Measurements from ENCODE around the gene PNPLA7. TPM values are rescaled to one million over a fixed set of nuclear protein-coding genes. Genes with fewer than 3 reads are reported as not detected.
A peak's percentile ranks its signal among the peaks of the same experiment; 100 is the strongest.

The PNPLA7 gene
- total RNA-seq, 4 donors from 2014 or later, result 4.5 to 10.5 (median 9.4) TPM

DNA sequence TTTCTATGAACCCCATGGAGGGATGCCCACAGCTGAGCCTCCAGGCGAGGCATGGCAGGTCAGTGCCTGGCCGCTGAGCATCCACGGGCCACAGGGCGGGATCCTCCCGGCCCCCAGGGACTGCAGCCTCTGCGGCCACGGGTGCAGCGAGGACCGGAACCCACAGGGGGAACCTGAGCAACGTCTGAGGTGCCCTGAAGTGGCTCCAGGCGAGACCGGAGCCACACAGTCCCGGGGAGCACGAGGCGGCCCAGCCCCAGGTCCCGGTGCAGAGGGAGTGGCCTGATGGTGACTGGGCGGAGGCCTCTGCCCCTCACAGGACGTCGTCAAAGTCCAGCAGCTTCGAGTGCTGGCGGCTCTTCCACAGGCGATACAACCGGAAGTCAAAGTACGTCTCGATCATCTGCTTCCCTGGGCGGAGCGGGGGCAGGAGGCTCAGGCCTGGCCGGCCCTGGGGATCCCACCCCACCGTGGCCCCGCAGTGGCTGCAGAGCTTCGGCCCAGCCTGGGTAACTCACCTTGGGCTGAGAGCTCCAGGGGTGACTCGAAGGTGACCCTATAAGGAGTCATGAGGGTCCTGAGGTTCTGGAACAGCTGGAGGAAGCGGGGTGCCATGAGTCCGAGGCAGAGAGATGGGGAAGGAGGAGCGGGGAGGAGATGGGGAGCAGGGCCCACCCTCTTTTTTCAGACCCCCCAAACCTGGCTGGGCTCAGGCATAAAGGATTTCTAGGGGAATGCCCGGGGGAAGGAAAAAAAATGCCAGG is 100.9 kb downstream of the PNPLA7 start:
- H3K27me3 ChIP-seq, result peaks cover 0 to 5% (median under 1%) of the 10 kb centered on the region in 3 donors
- H3K4me1 ChIP-seq, result peaks cover 0 to 10% of the 10 kb centered on the region in 2 donors
- no peaks in the 10 kb centered on the region for H3K9me3 ChIP-seq
- no peak for ATAC-seq
- in situ Hi-C loops (cut with MboI; ENCODE audit: low sequenced_read_pairs in 4 of 4) (no loop called here), intact Hi-C loops (cut with DNase I; ENCODE audit: low total_unique reads) (no loop called here)
- no peak overlapping the region for H3K27ac ChIP-seq
- no peak overlapping the region for H3K4me3 ChIP-seq
- peak in 1 of 2 donors; percentile 9 for DNase-seq
- no peak for TF ChIP-seq POLR2A (IDR thresholded peaks at IDR 0.05)
- TF ChIP-seq, protein P1, sequence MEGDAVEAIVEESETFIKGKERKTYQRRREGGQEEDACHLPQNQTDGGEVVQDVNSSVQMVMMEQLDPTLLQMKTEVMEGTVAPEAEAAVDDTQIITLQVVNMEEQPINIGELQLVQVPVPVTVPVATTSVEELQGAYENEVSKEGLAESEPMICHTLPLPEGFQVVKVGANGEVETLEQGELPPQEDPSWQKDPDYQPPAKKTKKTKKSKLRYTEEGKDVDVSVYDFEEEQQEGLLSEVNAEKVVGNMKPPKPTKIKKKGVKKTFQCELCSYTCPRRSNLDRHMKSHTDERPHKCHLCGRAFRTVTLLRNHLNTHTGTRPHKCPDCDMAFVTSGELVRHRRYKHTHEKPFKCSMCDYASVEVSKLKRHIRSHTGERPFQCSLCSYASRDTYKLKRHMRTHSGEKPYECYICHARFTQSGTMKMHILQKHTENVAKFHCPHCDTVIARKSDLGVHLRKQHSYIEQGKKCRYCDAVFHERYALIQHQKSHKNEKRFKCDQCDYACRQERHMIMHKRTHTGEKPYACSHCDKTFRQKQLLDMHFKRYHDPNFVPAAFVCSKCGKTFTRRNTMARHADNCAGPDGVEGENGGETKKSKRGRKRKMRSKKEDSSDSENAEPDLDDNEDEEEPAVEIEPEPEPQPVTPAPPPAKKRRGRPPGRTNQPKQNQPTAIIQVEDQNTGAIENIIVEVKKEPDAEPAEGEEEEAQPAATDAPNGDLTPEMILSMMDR (IDR thresholded peaks at IDR 0.05 in 4 of 5, conservative IDR thresholded peaks at IDR 0.05 in 1 of 5), result no peak
- H3K36me3 ChIP-seq, result no peaks in the 10 kb centered on the region

DNA sequence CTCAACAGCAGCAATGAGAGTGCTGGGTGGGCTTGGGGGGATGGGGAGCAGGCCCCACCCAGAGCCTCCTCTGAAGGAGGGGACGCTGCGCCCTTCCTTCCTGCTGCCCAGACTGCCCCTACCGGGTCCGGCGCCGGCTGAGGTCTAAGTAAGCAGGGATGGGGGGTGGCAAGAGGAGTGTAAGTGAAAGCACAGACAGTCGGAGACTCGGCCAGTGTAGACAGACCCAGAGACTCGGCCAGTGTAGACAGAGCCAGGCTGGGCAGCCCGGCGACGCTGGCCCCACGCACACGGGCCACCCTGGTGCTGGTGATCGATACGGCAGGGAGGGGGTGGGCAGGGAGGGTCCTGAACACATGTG is 101.6 kb downstream of the PNPLA7 start:
- H3K27ac ChIP-seq, result no peak overlapping the region
- no peak overlapping the region for H3K4me3 ChIP-seq
- peaks cover 0 to 5% (median 5%) of the 10 kb centered on the region in 3 donors for H3K27me3 ChIP-seq
- DNase-seq (peak in 1 of 2 donors; percentile 7), ATAC-seq (no peak)
- in situ Hi-C loops (cut with MboI; ENCODE audit: low sequenced_read_pairs in 4 of 4), result no loop called here
- no peak for TF ChIP-seq POLR2A (IDR thresholded peaks at IDR 0.05)
- TF ChIP-seq, protein P1 (IDR thresholded peaks at IDR 0.05 in 4 of 5, conservative IDR thresholded peaks at IDR 0.05 in 1 of 5), result no peak
- no peaks in the 10 kb centered on the region for H3K36me3 ChIP-seq
- H3K9me3 ChIP-seq, result no peaks in the 10 kb centered on the region
- peaks cover 0 to 10% of the 10 kb centered on the region in 2 donors for H3K4me1 ChIP-seq
- intact Hi-C loops (cut with DNase I; ENCODE audit: low total_unique reads), result no loop called here

DNA sequence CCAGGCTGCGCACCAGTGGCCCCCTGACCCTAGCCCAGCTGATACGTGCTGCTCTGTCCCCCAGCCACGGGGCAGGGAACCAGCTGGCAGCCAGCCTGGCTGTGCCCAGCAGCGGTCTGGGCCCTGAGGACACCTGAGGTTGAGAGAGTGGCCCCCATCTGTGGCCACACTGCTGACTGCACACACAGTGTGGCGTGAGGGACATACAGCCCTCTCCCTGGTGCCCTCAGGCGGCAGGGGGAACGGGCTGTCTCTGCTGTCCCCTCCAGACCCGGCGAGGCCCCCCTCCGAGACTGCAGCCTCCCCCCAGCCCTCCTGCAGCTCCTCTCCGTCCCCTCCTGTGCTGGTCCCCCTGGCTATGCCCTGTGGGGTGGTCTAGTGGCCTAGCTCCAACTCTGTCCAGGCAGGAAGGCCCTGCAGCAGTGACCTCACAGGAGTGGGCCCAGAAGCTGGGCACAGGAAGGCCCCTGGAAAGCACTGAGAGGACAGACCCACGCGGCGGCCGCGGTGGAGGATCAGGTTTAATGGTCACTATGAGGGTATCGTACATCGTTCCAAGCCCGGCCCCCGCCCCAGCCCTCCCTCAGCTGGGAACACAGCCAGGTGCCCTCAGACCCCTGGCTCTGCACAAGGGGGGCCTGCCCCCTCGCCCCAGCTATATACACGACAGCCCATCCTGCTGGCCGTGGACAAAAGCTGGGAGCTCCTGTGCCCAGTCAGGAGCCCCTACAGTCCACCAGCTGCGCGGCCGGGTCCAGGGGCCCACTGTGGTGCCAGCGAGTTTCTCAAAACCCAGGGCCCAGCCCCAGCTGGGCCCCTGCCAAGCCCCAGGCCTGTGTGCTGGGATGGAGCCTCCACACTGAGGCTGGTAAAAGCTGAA is 102.2 kb downstream of the PNPLA7 start:
- Histone ChIP-seq H3K36me3 (no peaks in the 10 kb centered on the region), H3K27ac (no peak overlapping the region), H3K9me3 (no peaks in the 10 kb centered on the region), H3K27me3 (peaks cover 0 to 10% (median 6%) of the 10 kb centered on the region in 3 donors), H3K4me3 (no peak overlapping the region), H3K4me1 (peaks cover 0 to 10% of the 10 kb centered on the region in 2 donors)
- intact Hi-C loops (cut with DNase I; ENCODE audit: low total_unique reads), result no loop called here
- in situ Hi-C loops (cut with MboI; ENCODE audit: low sequenced_read_pairs in 4 of 4), result no loop called here
- DNase-seq, result no peak
- TF ChIP-seq, protein P1 (IDR thresholded peaks at IDR 0.05 in 4 of 5, conservative IDR thresholded peaks at IDR 0.05 in 1 of 5), result no peak
- no peak for TF ChIP-seq POLR2A (IDR thresholded peaks at IDR 0.05)
- no peak for ATAC-seq

DNA sequence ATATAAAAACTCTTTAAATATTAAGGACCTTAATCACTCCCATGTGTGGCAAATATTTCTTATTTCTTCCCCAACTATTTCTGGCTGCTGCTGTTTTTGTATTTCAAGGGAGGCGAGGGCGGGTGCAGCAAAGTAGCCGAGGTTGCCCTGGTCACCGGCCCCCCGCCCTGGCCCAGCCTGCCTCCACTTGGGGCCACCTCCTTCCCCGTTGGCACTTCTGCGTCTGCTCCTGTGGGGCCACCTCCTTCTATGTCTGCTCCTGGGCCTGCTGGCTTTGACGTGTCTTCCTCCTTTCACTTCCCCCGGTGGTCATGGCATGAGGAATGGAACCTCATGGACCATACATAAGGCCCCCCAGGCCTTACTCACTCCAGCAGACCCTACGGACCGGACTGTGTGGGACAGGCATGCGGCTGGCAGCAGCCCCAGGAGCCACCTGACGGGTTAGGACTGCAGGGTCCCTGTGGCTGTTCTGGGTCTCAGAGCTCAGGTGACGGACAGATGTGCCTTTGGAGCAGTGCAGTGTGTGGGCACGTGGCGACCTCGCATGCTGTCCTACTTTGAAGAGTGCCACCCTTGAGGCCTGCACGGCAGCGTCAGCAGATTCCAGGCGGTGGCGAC is 103.2 kb downstream of the PNPLA7 start:
- H3K27ac ChIP-seq, result no peak overlapping the region
- H3K4me3 ChIP-seq, result no peak overlapping the region
- in situ Hi-C loops (cut with MboI; ENCODE audit: low sequenced_read_pairs in 4 of 4), result no loop called here
- peaks cover 4 to 20% (median 16%) of the 10 kb centered on the region in 3 donors for H3K27me3 ChIP-seq
- DNase-seq, result no peak
- TF ChIP-seq, protein P1 (IDR thresholded peaks at IDR 0.05 in 4 of 5, conservative IDR thresholded peaks at IDR 0.05 in 1 of 5), result no peak
- TF ChIP-seq POLR2A (IDR thresholded peaks at IDR 0.05), result no peak
- H3K4me1 ChIP-seq, result peaks cover 0 to 10% of the 10 kb centered on the region in 2 donors
- intact Hi-C loops (cut with DNase I; ENCODE audit: low total_unique reads), result no loop called here
- H3K36me3 ChIP-seq, result no peaks in the 10 kb centered on the region
- no peak for ATAC-seq
- no peaks in the 10 kb centered on the region for H3K9me3 ChIP-seq

Data from gastrocnemius medialis (tissue), 4 donors.